Activated CD8-positive, alpha-beta memory T cell treated with anti-CD3 and anti-CD28 coated beads for 1 hour (primary cell): ENCODE data around the gene MAEA.
"Not testable (repeated sequence)": the region's sequence is repeated elsewhere in the genome, so short reads cannot be mapped to it uniquely, and the experiment has no call there.

Experiments
- DNase-seq, 2 donors: peaks; one replicate each; pipeline ENCODE4 v3.0.0-alpha.2; 2020; ENCODE audit warnings: low read depth in 1 of 2; ENCODE audit errors: extremely low read depth in 1 of 2

MAEA gene

GRCh38 chr4:1333256-1333655, 43.6 kb downstream of the MAEA start:
- DNase-seq, result no peak

- DNase-seq, result not testable (repeated sequence)
These were observed 44.3 kb downstream of the MAEA start for GRCh38 chr4:1333851-1334578.

GRCh38 chr4:1334579-1334895, 44.8 kb downstream of the MAEA start:
- no peak for DNase-seq

- not testable (repeated sequence) for DNase-seq
These were observed 45.6 kb downstream of the MAEA start for GRCh38 chr4:1335193-1335883.

GRCh38 chr4:1336088-1336491, 46.4 kb downstream of the MAEA start:
- no peak for DNase-seq

- DNase-seq, result peak in 1 of 2 donors; percentile 15
These were observed 47.7 kb downstream of the MAEA start for GRCh38 chr4:1337376-1337831.

- no peak for DNase-seq
These were observed 48.5 kb downstream of the MAEA start for GRCh38 chr4:1337951-1338751.

GRCh38 chr4:1338752-1339414, 49.2 kb downstream of the MAEA start:
- no peak for DNase-seq

GRCh38 chr4:1339489-1339888, 49.8 kb downstream of the MAEA start:
- DNase-seq, result no peak

GRCh38 chr4:1340181-1340747, 50.6 kb downstream of the MAEA start:
- DNase-seq, result no peak

GRCh38 chr4:1340861-1341260, 51.2 kb downstream of the MAEA start:
- no peak for DNase-seq

- DNase-seq, result no peak
These were observed 52.3 kb downstream of the MAEA start for GRCh38 chr4:1342003-1342402.

GRCh38 chr4:1344696-1345095, 55.0 kb downstream of the MAEA start:
- no peak for DNase-seq

- DNase-seq, result peak in 1 of 2 donors; percentile 16
These were observed 56.5 kb downstream of the MAEA start for GRCh38 chr4:1345903-1346780.

- peak; percentile 100 for DNase-seq
These were observed 57.2 kb downstream of the MAEA start, which contains the start of gene UVSSA for GRCh38 chr4:1346781-1347409. Gene UVSSA (plus strand): TSS chr4:1347208. CDS start chr4:1348092, 884 bp downstream.

- peak in 1 of 2 donors; percentile 19 for DNase-seq
These were observed 57.7 kb downstream of the MAEA start for GRCh38 chr4:1347410-1347864.

- DNase-seq, result no peak
These were observed 58.4 kb downstream of the MAEA start for GRCh38 chr4:1348014-1348513.

- no peak for DNase-seq
These were observed 59.1 kb downstream of the MAEA start for GRCh38 chr4:1348746-1349145.
